NCI-H187 (cell line): ENCODE measurements around the gene SUSD6.
"Not testable (repeated sequence)": the region's sequence is repeated elsewhere in the genome, so short reads cannot be mapped to it uniquely, and the experiment has no call there.

Experiments
- DNase-seq, 2 experiments: peaks; one replicate each; lab custom pipeline; 2025; lab: John Stamatoyannopoulos, UW

The SUSD6 gene

DNA sequence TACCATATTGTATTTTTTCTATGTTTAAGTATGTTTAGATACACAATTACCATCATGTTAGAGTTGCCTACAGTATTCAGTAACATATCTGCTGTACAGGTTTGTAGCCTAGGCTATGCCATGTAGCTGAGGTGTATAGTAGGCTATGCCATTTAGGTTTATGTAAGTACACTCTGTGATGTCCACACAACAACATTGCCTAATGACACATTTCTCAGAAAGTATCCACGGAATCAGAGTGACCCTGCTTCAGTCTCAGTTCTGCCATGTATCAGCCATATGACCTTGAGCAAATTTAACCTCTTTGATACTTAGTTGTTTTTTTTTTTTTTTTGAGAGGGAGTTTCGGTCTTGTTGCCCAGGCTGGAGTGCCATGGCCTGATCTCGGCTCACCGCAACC is 12.7 kb downstream of the SUSD6 start:
- DNase-seq, result no peak

DNA sequence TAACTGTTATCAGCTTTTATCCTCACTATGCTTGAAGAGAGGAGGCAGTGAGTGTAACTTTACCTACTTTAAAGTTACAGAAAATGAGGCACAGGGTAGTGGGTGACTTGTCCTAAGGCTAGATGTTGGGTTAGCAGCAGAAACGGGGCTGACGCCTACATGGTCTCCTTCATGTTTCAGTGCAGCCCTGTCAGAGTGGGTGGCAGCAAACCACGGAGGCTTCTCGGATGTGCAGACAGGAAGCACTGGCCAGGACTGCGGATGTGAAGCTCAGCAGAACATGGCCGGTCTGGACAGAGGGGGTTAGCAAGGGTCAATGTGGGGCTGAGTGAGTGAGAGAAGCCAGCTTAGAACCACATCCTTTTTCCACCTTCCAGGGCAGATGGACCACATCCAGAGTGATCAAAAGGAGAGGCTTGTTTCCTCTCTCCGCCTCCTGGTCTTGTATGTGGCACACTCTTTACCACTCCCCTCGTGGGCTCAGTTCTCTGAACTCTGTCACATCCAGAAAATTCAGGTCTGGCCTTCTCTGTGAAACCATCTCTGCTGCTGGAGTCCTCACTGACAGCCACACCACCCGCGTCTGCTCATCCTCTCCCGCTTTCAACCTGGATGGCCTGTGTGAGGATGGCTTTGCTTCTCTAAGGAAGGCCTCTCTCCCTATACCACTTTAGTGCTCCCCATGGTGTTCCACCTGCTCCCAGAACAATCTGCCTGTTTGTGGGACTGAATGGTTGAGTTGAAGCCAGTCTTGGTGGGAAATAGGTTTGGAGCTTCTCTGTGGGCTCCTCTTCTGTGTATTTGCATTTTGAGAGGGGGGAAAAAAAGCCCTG is 14.1 kb downstream of the SUSD6 start:
- DNase-seq, result no peak

DNA sequence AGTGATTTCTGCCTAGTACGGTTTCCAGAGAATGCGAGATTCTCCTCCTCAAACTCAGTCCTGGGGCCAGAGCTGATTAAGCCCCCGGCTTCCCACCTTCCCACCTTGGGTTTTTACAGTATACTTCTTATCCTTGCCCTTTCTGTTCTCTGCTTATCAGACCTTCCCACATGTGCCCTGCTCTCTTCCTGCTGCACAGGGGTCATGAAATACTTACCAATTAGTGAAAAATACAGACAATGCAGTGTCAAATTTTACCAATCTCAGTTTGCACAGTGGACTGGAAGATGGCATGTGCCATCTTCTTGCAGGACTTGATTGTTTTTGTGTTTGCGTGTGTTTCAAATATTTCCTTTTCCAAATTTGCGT is 14.7 kb downstream of the SUSD6 start:
- no peak for DNase-seq

DNA sequence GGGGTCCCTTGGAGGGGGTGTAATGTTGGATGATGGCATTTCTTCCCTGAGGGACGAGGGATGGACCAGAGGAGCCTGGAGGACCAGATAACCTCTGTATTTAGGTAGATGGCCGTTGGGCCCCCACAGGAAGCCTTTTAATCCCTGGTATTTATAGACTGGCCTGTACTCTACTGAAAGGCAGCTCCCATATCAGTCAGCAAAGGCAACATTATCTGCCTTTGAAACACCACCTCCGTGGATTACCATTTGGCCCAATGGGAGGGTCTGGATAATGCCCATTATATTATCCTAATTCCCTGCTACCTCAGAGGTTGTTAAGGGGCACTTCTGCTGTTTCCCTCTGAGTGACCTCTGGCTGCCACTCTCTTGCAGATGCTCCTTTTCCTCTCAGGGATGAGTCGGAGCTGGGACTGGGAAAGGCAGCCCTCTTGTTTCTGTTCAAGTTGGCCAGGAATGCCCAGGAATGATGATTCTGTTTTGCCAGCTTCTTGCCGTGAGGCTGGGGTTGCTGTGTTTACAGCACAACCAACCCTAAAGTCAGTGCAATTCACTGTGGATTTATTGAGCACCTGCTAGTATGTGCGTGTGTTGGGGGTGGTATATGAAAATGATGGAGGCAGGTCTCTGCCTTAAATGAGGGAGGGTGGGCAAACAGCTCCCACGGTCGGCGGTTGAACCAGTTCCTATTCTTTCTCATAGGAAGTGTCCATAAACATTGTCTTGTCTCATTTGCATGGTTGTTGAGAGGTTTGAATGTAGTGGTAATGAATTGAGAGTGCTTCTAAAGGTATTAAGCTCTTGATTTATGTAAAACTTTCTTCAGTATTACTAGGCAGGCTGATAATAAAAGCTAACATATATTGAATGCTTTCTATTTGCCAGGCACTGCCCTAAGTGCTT is 18.1 kb downstream of the SUSD6 start:
- DNase-seq, result no peak

DNA sequence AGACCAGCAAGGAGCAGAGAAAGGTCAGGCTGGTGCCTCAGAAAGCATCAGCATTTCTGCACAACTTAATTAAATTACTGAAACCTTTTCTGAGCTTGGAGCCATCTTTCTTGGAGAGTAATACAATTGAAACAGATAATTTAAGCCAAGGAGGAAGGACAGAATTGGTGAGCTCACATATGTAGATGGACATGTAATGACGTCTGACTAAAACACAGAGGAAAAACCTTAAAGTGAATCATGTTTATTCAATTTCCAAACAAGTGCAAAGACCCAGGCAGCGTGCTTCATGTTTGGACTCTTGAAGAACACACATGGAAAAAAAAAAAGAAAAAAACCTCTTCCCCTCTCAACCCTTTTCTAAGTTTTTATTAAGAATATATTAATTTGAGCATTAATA is 19.0 kb downstream of the SUSD6 start:
- no peak for DNase-seq

DNA sequence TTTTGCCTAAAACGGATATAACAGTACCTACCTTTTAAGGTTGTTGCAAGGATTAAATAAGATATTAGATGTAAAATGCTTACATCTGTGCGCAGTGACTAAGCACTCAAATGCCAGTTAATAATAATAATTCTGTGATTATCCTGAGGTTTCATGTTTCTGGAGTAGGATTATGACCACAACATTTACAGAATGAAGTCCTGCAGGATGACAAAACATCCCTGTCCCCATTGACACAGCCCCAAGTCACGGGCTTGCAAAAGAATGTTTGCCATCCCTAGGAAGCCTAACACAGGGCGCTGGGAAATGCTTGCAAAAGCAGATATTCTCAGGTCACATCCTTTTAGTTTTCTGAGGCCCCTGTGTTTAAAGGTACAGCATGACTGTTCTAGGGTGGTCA is 20.1 kb downstream of the SUSD6 start:
- no peak for DNase-seq

DNA sequence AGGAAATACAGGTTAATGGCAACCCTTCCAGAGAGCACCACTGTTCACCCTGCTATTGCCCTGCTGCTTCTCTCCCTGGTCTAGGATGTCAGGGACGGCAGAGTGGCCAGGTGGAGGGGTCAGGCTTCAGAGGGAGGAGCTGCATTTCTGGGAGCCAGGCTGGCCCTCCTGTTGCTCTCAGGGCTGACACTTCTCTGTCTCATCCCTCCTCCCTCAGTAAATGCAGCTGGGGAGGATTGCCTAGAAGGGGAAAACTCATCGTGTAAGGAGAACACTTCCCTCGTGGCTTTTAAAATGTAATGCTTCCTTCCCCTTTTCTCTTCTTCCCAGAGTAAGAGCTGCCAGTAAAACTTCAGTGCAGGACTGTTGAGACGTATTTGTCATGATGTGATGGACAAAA is 20.8 kb downstream of the SUSD6 start:
- no peak for DNase-seq

DNA sequence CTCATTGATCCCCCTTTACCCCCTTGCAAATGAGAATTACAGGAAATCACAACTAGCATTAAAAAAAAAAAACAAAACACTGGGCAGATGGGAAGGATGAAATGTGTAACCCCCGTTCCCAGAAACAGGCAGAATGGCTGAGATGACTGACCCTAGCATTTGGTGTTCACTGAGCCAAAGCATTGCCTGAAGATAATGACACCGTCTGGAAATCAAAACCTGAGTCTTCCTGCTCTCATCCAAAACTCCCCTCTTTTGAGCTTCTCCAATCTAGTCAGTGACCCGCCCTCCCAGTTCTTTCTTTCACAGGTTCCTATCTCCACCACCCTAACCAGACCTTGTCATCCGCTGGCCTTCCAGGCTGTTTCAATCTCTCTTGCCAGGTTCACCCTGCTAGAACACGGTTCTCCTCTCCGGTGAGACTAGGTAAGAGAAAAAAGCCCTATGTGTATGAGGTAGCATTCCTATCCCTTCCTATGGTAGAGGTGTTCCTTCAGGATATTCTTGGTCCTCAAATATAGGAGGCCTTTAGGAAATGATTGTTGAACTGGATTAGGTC is 21.3 kb downstream of the SUSD6 start:
- no peak for DNase-seq

DNA sequence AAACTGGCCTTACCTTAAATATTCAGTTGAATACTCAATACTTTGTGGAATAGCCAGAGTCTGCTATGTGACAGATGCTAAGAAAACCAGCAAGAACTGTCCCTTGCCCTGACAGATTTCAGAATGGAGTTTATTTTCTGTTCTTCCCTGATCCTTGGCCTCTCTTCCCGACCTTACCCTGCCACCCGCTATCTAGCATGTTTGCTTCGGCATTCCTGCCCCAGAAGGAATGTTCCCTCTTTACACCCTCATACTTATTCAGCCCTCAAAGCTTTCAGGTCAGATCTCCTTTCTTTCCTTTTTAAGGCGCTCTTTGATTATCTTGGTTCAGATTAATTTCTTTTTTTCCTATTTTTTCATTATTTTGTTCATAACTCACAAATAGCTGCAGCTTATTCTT is 21.8 kb downstream of the SUSD6 start:
- no peak for DNase-seq

DNA sequence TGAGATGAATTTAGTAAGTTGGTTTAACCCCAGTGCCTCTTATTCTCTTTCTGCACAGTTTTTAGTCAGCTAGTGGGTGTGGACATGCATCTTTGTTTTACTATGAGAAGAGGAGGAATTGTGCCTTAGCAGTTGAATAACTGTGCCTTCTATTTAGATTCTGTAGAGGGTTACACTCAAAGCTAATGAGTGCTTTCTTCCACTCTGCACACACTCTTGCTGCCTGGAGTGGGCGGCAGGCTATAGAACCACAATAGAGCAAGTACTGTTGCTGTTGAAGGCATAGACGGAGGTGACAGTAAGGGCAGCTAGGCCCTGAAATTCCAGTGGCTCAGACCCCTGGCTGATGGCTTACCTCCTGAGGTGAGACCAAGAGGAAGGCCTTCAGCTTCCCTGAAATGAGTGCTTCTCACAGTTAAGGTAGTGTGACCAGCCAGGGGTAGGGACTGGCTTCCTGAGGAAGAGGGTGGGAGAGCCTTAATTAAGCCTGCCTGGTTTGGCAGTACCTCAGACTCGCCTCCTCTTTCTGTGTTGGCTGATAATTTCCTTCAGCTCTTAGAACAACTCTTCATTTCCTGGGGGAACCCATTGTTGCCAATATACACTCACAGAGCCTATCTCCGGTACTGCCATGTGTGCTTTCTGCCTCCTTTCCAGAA is 24.7 kb downstream of the SUSD6 start:
- DNase-seq, result peak in 1 of 2 experiments; percentile 59

DNA sequence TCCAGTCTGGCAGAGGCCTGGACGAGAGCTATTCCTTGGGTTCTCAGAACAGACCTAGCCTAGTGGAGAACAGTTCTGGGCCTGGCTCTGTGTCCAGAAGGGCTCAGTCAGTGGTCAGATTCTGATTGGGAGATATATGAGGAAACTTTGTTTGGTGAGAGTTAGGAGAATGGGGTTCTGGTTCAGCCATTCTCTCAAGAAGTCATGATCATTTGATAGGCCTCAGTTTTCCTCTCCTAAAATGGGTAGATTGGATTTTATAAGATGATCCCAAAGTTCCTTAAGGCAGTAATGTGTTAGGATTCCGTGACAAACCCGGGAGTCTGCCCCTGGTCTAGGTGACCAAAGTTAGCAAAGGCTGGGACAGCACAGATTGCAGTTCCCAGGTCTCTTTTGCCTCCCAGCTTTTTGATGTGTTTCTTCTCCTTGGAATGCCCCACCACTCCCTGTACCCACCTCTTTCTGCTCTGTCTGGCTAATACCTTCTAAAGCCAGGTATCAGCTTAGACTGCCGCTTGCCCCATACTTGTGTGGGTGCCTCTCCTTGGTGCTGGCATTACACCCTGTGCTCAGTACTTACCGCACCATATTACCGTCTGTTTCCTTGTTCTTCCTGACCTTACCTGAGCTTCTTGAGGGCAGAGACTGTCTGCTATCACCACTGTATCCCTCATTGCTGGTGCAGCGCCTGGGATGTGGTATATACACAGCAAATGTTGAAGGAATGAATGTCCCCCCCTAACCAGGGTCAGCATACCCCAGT is 25.5 kb downstream of the SUSD6 start:
- no peak for DNase-seq

DNA sequence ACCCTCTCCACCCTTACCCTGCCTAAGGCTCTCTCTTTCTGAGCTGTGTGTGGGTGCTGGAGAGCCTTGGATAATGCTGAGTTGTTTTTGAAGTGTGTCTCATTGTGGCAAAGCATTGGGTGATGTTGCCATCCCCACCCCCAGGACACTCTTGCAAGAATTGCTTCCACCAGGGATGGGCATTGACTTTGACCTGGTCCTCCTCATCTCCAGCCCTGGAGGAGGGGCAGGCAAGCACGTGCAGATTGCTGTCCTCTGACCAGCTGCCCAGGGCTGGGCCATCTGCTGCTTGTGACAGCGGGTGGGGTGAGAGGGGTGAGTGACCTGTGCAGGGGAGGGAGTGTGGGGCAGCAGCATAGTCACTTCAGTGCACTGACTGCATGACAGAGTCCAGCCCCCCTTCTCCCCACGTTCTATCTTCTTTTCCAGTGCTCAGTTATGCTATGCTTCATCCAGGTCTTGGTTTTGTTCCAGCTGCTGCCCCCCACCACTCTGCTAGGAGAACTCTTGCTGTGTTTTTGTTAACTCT is 26.2 kb downstream of the SUSD6 start:
- no peak for DNase-seq

DNA sequence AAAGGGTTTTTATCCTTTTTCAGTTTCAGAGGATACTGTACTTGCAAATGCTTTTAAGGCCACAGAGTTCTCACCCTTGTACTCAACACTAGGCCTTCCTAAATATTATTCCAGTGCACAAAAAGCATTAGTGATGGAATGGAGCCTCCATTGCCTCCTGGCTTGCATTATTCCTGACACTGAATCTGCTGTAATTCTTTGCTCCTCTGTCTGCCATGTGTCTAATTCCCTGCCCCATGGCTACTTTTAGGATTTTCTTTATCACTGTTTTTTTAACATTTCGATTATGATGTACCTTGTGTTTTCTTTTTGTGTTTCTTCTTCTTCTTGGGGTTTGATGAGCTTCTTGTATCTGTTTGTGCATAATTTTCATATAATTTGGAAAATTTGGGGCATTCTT is 29.5 kb downstream of the SUSD6 start:
- DNase-seq, result no peak

DNA sequence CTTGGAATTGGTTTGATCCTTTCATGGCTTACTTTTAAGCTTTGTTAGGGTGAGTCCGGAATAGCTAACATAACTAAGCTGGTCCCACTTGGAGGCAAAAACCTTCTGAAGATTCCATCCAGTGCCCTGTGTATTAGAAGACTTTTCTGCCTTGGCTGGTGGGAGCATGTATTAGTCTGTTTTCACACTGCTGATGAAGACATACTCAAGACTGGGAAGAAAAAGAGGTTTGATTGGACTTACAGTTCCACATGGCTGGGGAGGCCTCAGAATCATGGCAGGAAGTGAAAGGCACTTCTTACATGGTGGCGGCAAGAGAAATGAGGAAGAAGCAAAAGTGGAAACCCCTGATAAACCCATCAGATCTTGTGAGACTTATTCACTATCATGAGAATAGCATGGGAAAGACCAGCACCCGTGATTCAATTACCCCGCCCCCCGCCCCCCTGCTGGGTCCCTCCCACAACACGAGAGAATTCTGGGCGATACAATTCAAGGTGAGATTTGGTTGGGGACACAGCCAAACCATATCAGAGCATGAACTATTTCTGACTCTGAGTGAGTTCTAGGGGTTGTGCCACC is 30.9 kb downstream of the SUSD6 start:
- not testable (repeated sequence) for DNase-seq

DNA sequence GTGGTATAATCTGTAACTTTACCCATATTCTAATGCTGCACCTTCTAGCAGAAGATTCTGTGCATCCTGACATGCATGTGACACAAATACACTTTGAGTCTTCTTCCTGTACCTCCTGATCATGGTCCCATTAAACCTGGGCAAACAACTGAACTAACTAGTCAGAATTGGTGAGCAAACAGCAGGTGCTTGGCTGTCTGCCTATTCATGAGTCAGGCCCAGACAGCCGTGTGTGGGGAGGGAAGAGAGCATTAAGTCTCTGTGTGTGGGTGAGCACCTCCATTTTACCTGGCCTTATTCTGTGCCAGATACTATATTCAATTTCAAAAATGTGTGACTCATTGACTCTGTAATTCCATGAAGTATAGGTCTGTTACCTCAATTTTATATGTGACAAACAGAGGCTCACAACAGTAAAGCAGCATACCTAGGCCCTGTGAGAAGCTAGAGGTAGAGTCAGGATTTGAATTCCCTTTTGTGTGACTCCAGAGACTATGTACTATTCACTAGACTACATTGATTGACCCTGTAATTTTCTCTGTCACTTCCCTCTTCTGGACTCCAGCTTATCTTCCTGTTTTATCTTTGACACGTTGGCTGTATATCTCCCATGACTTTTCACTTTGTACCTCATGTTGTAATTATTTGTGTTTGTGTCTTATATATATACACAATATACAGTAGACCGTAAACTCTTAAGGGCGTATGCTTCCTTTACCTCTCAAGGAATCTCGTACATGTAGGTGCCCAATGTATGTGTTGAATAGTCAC is 32.2 kb downstream of the SUSD6 start:
- DNase-seq, result peak; percentile 18 to 63

DNA sequence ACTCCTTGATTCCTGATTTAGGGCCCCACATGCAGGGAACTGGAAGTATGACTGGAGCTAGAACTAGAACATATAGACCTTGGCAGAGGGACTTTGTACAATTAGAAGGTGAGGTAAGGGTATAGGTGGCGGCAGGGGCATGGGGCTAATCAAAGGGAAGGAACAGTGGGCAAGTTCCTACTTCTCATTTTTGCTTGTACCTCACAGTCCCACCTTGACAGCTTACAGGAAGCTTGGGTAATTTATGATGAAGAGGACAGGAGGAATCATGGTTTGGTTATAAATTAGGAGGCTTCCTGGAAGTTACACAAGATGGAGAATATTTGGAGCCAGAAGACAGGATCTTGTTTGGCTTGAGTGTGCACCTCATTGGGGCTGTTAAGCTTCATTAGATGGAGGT is 33.4 kb downstream of the SUSD6 start:
- DNase-seq, result no peak

DNA sequence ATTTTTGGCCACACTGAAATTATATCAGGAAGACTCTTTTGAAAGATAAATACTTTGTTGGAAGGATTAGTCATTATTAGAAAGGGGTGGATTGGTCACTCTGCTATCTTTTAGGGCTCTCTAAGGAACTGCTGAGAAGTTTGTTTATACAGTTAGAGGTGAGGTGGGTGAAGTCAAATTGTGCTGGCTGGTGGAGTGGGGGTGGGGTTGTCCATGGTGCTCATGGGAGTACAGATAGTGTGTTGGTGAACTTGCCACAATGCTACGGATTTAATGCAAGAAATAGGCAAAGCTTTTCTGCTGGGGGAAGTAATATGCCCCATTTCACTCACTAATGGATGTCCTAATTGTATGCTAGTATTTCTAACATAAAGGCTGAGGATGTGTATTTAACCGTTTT is 35.8 kb downstream of the SUSD6 start:
- no peak for DNase-seq

DNA sequence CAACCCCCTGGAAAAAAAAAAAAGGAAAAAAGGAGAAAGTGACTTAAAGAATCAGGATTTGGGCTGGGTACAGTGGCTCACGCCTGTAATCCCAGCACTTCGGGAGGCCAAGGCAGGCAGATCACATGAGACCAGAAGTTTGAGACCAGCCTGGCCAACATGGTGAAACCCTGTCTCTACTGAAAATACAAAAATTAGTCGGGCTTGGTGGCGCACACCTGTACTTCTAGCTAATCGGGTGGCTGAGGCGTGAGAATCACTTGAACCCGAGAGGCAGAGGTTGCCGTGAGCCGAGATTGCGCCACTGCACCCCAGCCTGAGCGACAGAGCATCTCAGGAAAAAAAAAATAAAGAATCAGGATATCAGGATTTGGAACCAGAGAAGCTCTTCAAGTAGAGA is 36.2 kb downstream of the SUSD6 start:
- not testable (repeated sequence) for DNase-seq

DNA sequence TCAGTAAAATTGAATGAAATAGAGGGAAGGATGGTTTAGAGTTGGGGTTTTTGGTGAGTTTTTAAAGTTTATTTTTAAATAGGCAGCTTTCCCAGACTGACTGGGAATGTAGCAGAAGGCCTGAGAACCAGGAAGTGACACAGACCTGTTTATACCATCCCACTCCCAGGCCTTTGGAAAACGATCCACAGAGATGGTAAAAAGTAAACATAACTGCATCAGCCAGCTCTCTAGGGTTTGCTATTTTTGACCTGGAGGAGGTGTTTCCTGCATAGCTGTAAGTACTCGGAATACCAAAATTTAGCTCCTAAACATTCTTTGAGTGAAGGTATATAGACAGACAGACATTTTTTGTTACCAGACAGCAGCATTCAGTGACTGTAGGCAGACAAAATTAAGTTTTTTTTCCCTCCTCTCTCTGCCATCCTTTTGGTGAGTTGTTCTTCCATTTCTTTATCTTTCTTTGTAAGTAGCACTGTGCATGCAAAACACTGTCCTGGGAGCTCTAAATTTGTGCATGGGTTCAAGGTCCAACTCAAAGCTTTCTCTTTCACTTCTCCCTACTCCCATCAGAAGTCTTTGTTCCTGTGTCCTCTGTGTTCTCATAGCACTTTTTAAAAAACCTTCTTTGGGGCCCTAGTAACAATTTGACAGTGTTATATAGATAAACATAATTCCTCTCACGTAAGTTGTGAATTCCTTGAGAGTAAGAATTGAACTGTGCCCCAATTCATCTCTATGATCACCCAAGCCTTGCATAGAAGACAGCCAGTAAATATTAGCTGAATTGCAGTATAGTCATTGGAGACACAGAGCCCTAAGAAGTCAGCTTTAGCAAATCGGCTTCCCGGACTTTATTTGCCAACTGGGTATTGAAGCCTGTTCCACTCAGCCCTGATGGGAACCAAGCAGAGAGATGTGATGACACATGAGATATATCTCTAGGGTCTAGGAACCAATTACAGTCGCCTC is 37.4 kb downstream of the SUSD6 start:
- DNase-seq, result no peak
